HEK293 (cell line): ENCODE data around the gene HPS4.

Experiments
- CTCF ChIA-PET: fragments of 350-600 bp; formaldehyde crosslinking; extraction: SDS; loops from one replicate; lab custom pipeline; 2021; ENCODE audit warnings: antibody characterized with exemption; lab: Yijun Ruan, JAX
- POLR2A ChIA-PET: fragments of 300-600 bp; formaldehyde crosslinking; extraction: SDS; loops from one replicate; lab custom pipeline; 2020; ENCODE audit warnings: antibody characterized with exemption, inconsistent platforms; lab: Yijun Ruan, JAX
- H3K27ac ChIP-seq: fragments of 200-500 bp; sonication (Bioruptor generic); 2 replicates; pipeline ENCODE4 v1.5.1; 2014; ENCODE audit warnings: low read depth, low read length, control low read depth, inconsistent platforms; ENCODE audit errors: extremely low read depth
- H3K36me3 ChIP-seq, 2 experiments: fragments of 200-500 bp in 1 of 2; sonication (Bioruptor generic) in 1 of 2; 1 replicate in 1 of 2; 2 replicates in 1 of 2; pipeline ENCODE4 v1.5.1; 2014 to 2017; ENCODE audit warnings: inconsistent platforms in 2 of 2, low read length in 2 of 2; ENCODE audit not compliant: control insufficient read depth in 2 of 2, insufficient read depth in 1 of 2
- H3K4me1 ChIP-seq: fragments of 200-500 bp; sonication (Bioruptor generic); 2 replicates; pipeline ENCODE4 v1.5.1; 2014; ENCODE audit warnings: mild to moderate bottlenecking, low read length, inconsistent platforms; ENCODE audit not compliant: control insufficient read depth, insufficient read depth
- H3K4me3 ChIP-seq: 2 replicates; pipeline ENCODE4 v1.5.1; 2011; ENCODE audit warnings: low read depth, mild to moderate bottlenecking, control low read depth, low read length, moderate library complexity
- H3K9me3 ChIP-seq: fragments of 200-500 bp; sonication (Bioruptor generic); 2 replicates; pipeline ENCODE4 v1.5.1; 2014; ENCODE audit warnings: low read depth, low read length, inconsistent platforms; ENCODE audit not compliant: control insufficient read depth, insufficient read depth
- ATF2 ChIP-seq: fragments of 450-650 bp; formaldehyde crosslinking; IDR thresholded peaks from 2 replicates; pipeline ENCODE4 v1.5.1; 2016; ENCODE audit warnings: missing biosample characterization, missing genetic modification characterization, low read depth
- ELK4 ChIP-seq: IDR thresholded peaks from 2 replicates; pipeline ENCODE4 v1.6.1; 2011; ENCODE audit warnings: mild to moderate bottlenecking, low read depth, low read length, borderline replicate concordance
- GLIS1 ChIP-seq: fragments of 450-650 bp; formaldehyde crosslinking; IDR thresholded peaks from 2 replicates; pipeline ENCODE4 v1.5.1; 2016; ENCODE audit warnings: missing biosample characterization, missing genetic modification characterization
- PRDM10 ChIP-seq: fragments of 450-650 bp; formaldehyde crosslinking; IDR thresholded peaks from 2 replicates; pipeline ENCODE4 v1.5.1; 2016; ENCODE audit warnings: missing biosample characterization, missing genetic modification characterization
- ZBTB17 ChIP-seq: fragments of 450-650 bp; formaldehyde crosslinking; IDR thresholded peaks from 2 replicates; pipeline ENCODE4 v1.5.1; 2016; ENCODE audit warnings: missing biosample characterization, missing genetic modification characterization
- ZBTB44 ChIP-seq: fragments of 450-650 bp; IDR thresholded peaks from 2 replicates; pipeline ENCODE4 v1.5.1; 2018; ENCODE audit warnings: missing biosample characterization, mild to moderate bottlenecking, missing genetic modification characterization
- ZNF133 ChIP-seq: fragments of 450-650 bp; formaldehyde crosslinking; IDR thresholded peaks from 2 replicates; pipeline ENCODE4 v1.5.1; 2016; ENCODE audit warnings: missing biosample characterization, missing genetic modification characterization
- ZNF146 ChIP-seq: fragments of 450-650 bp; formaldehyde crosslinking; IDR thresholded peaks from 2 replicates; pipeline ENCODE4 v1.5.1; 2016; ENCODE audit warnings: missing biosample characterization, missing genetic modification characterization
- ZNF148 ChIP-seq: fragments of 450-650 bp; formaldehyde crosslinking; IDR thresholded peaks from 2 replicates; pipeline ENCODE4 v1.5.0; 2017; ENCODE audit warnings: missing biosample characterization, missing genetic modification characterization, borderline replicate concordance
- ZNF211 ChIP-seq: fragments of 450-650 bp; formaldehyde crosslinking; IDR thresholded peaks from 2 replicates; pipeline ENCODE4 v1.5.1; 2016; ENCODE audit warnings: low read depth, missing biosample characterization, missing genetic modification characterization
- ZNF221 ChIP-seq: fragments of 450-650 bp; formaldehyde crosslinking; IDR thresholded peaks from 2 replicates; pipeline ENCODE4 v1.5.1; 2017; ENCODE audit warnings: missing biosample characterization, missing genetic modification characterization, borderline replicate concordance
- ZNF324 ChIP-seq: fragments of 450-650 bp; formaldehyde crosslinking; IDR thresholded peaks from 2 replicates; pipeline ENCODE4 v1.5.1; 2016; ENCODE audit warnings: missing biosample characterization, missing genetic modification characterization
- ZNF335 ChIP-seq: fragments of 450-650 bp; formaldehyde crosslinking; conservative IDR thresholded peaks from 2 replicates; pipeline ENCODE4 v1.5.1; 2016; ENCODE audit warnings: missing biosample characterization, missing genetic modification characterization
- ZNF366 ChIP-seq: fragments of 450-650 bp; formaldehyde crosslinking; conservative IDR thresholded peaks from 2 replicates; pipeline ENCODE4 v1.5.1; 2016; ENCODE audit warnings: missing biosample characterization, missing genetic modification characterization
- ZNF510 ChIP-seq: fragments of 450-650 bp; formaldehyde crosslinking; IDR thresholded peaks from 2 replicates; pipeline ENCODE4 v1.5.1; 2018; ENCODE audit warnings: mild to moderate bottlenecking, missing genetic modification characterization, missing biosample characterization; ENCODE audit not compliant: insufficient replicate concordance
- ZSCAN30 ChIP-seq: fragments of 450-650 bp; IDR thresholded peaks from 2 replicates; pipeline ENCODE4 v1.5.1; 2018; ENCODE audit warnings: missing biosample characterization, mild to moderate bottlenecking, missing genetic modification characterization, moderate library complexity

Gene HPS4

GRCh38 chr22:26432619-26433311, 50.8 kb downstream of the HPS4 start:
- TF ChIP-seq ZNF366 (tag by site-specific recombination) (no peak), PRDM10 (tag by site-specific recombination) (peak; percentile 58)
- Histone ChIP-seq H3K4me1 (no peaks in the 10 kb centered on the region; the same call in 1 of the 2 replicates), H3K9me3 (no peaks in the 10 kb centered on the region), H3K27ac (no peak overlapping the region), H3K4me3 (no peak overlapping the region), H3K36me3 (peaks cover 0 to 25% of the 10 kb centered on the region in 2 experiments; a peak in 1 of 3 replicates)
- CTCF ChIA-PET, result interaction anchor here (0.7 kb wide), 1 partner anchor 68 kb away, joined by 3 read pairs; no protein-coding TSS in a partner anchor
- POLR2A ChIA-PET, result no interaction called here

- Histone ChIP-seq H3K27ac (no peak overlapping the region), H3K9me3 (no peaks in the 10 kb centered on the region), H3K36me3 (peaks cover 0 to 20% of the 10 kb centered on the region in 2 experiments; a peak in 1 of 3 replicates), H3K4me1 (no peaks in the 10 kb centered on the region; the same call in 1 of the 2 replicates), H3K4me3 (no peak overlapping the region)
- TF ChIP-seq ZNF335 (0 out of 2 replicates have a peak, but pooled peaks have one; percentile 21), GLIS1 (tag by site-specific recombination) (no peak)
- CTCF ChIA-PET, result interaction anchor here (0.6 to 2.2 kb wide), 7 partner anchors 14 to 233 kb away, joined by 3 to 20 read pairs (median 3); no protein-coding TSS in a partner anchor
- POLR2A ChIA-PET, result interaction anchor here (0.6 to 2.0 kb wide), 3 partner anchors 28 to 882 kb away, joined by 4 to 6 read pairs (median 5); partner anchors contain the start of genes HPS4 and SRRD
Measured at GRCh38 chr22:26431261-26431995, 52.2 kb downstream of the HPS4 start.

- H3K4me1 ChIP-seq, result no peaks in the 10 kb centered on the region; the same call in 1 of the 2 replicates
- no peak overlapping the region for H3K27ac ChIP-seq
- POLR2A ChIA-PET, result interaction anchor here (0.7 to 2.0 kb wide), 2 partner anchors 53 to 881 kb away, joined by 5 to 6 read pairs; partner anchors contain the start of genes HPS4 and SRRD
- no peak overlapping the region for H3K4me3 ChIP-seq
- no peaks in the 10 kb centered on the region for H3K9me3 ChIP-seq
- TF ChIP-seq ZNF148 (no peak), ZNF211 (tag by site-specific recombination) (no peak), ZNF133 (tag by site-specific recombination) (no peak), ZNF510 (tag by site-specific recombination) (no peak), ZNF146 (tag by site-specific recombination) (no peak), ZNF221 (tag by site-specific recombination) (no peak), ZBTB44 (tag by site-specific recombination) (no peak), ATF2 (tag by site-specific recombination) (no peak), ZSCAN30 (tag by site-specific recombination) (no peak), ELK4 (no peak), ZBTB17 (tag by site-specific recombination) (no peak), ZNF324 (no peak)
- peaks cover 0 to 20% of the 10 kb centered on the region in 2 experiments; a peak in 1 of 3 replicates for H3K36me3 ChIP-seq
- CTCF ChIA-PET, result interaction anchor here (0.6 to 2.2 kb wide), 7 partner anchors 14 to 69 kb away, joined by 3 to 20 read pairs (median 4); no protein-coding TSS in a partner anchor
Measured at GRCh38 chr22:26430600-26430999, 53.0 kb downstream of the HPS4 start.
